ENCODE results near the gene HPS5.
"Not testable (repeated sequence)": the region's sequence is repeated elsewhere in the genome, so short reads cannot be mapped to it uniquely, and the experiment has no call there.

Gene HPS5

GRCh38 chr11:18271206-18271605, 50.7 kb downstream of the HPS5 start:
- DNase-seq (ENCODE audit: low spot score) = no peak

GRCh38 chr11:18270102-18270501, 51.8 kb downstream of the HPS5 start:
- no peak for DNase-seq (ENCODE audit: low spot score)

GRCh38 chr11:18269252-18269651, 52.7 kb downstream of the HPS5 start:
- not testable (repeated sequence) for DNase-seq (ENCODE audit: low spot score)

- DNase-seq (ENCODE audit: low spot score) = not testable (repeated sequence)
These were observed 54.4 kb downstream of the HPS5 start for GRCh38 chr11:18267335-18268133.

- no peak for DNase-seq (ENCODE audit: low spot score)
These were observed 56.0 kb downstream of the HPS5 start, which contains the start of gene SAA1 for GRCh38 chr11:18265949-18266348. SAA1 (plus strand) TSS chr11:18266264; CDS start chr11:18266888, 624 bp downstream.

GRCh38 chr11:18264677-18265555, 57.0 kb downstream of the HPS5 start:
- no peak for DNase-seq (ENCODE audit: low spot score)

GRCh38 chr11:18264035-18264434, 57.9 kb downstream of the HPS5 start:
- DNase-seq (ENCODE audit: low spot score) = no peak

GRCh38 chr11:18262681-18263350, 59.1 kb downstream of the HPS5 start:
- DNase-seq (ENCODE audit: low spot score) = not testable (repeated sequence)

GRCh38 chr11:18261721-18262120, 60.2 kb downstream of the HPS5 start:
- no peak for DNase-seq (ENCODE audit: low spot score)

- no peak for DNase-seq (ENCODE audit: low spot score)
These were observed 62.7 kb downstream of the HPS5 start for GRCh38 chr11:18259259-18259658.

GRCh38 chr11:18254781-18255361, 67.1 kb downstream of the HPS5 start:
- DNase-seq (ENCODE audit: low spot score) = no peak

GRCh38 chr11:18253778-18254338, 68.1 kb downstream of the HPS5 start:
- DNase-seq (ENCODE audit: low spot score) = no peak

GRCh38 chr11:18253233-18253632, 68.7 kb downstream of the HPS5 start:
- no peak for DNase-seq (ENCODE audit: low spot score)

- DNase-seq (ENCODE audit: low spot score) = no peak
These were observed 73.4 kb downstream of the HPS5 start, which contains the start of gene SAA2 for GRCh38 chr11:18248561-18248960. SAA2 (minus strand) TSS chr11:18248668; CDS start chr11:18248011, 657 bp downstream.

GRCh38 chr11:18247191-18247581, 74.8 kb downstream of the HPS5 start:
- DNase-seq (ENCODE audit: low spot score) = not testable (repeated sequence)

GRCh38 chr11:18246379-18247190, 75.4 kb downstream of the HPS5 start:
- DNase-seq (ENCODE audit: low spot score) = not testable (repeated sequence)

- no peak for DNase-seq (ENCODE audit: low spot score)
These were observed 76.5 kb downstream of the HPS5 start for GRCh38 chr11:18245396-18245795.

GRCh38 chr11:18243783-18244362, 78.1 kb downstream of the HPS5 start:
- DNase-seq (ENCODE audit: low spot score) = peak; percentile 74

- no peak for DNase-seq (ENCODE audit: low spot score)
These were observed 82.3 kb downstream of the HPS5 start for GRCh38 chr11:18239655-18240054.

GRCh38 chr11:18236664-18237356, 85.1 kb downstream of the HPS5 start, which contains the start of gene SAA4:
SAA4 (minus strand) TSS chr11:18236802; CDS start chr11:18235926, 876 bp downstream.
- DNase-seq (ENCODE audit: low spot score) = no peak
